ENCODE measurements around the gene ACAT2.
"Not testable (repeated sequence)": the region's sequence is repeated elsewhere in the genome, so short reads cannot be mapped to it uniquely, and the experiment has no call there.

ACAT2 gene

GRCh38 chr6:159777240-159777904 is 15.5 kb downstream of the ACAT2 start:
- DNase-seq = no peak

- no peak for DNase-seq
These were observed 16.3 kb downstream of the ACAT2 start for GRCh38 chr6:159778131-159778530.

GRCh38 chr6:159778542-159779103 is 16.8 kb downstream of the ACAT2 start:
- no peak for DNase-seq

- DNase-seq = no peak
These were observed 26.4 kb downstream of the ACAT2 start for GRCh38 chr6:159788276-159788675.

GRCh38 chr6:159788753-159789376 is 27.0 kb downstream of the ACAT2 start:
- DNase-seq = no peak

GRCh38 chr6:159789377-159790148 is 27.7 kb downstream of the ACAT2 start, which contains the start of gene TCP1:
Gene TCP1 (minus strand): TSS chr6:159789602. CDS start chr6:159789468, 134 bp downstream.
- peak; percentile 99 for DNase-seq

DNA sequence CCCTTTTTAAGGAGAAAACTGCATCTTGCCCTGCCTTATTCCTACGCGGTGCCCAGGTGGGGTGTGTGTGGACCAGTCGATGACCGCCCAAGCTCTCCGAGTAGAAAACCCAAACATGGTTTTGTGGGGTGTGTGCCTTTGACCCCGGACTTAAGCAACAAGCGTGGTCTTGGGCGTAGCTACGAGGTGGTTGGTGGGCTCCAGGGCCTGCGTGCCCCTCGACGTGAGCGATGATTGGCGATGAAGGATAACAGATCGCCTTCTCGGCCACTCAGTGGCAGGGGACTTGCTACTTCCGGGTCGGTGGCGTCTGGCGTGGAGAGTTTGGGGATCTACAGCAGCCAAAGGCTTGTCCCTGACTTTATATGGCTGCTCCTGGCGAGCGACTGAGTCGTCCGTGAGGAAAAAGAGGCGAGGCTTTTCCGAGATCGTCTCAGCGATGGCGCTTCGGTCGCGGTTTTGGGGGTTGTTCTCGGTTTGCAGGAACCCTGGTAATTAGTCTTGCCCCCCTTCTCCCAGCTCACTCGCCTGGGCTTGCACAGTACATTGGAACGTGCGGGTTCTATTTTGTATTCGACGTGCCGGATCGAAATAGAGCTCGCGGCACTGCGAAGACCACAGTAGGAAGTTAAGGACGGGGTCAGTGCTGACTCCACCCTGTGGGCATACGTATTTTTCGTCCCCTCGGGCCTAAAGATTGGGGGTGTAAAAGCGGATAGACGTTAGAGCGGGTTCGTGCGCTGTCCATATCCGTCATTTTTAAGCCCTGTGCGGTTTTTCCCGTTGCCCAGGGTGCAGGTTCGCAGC is 28.5 kb downstream of the ACAT2 start, which contains the start of gene MRPL18:
TSS of gene MRPL18 (plus strand) at position 319 of the 807 bp plus-strand sequence. CDS start at position 440, 121 bp downstream.
- DNase-seq = peak; percentile 90

DNA sequence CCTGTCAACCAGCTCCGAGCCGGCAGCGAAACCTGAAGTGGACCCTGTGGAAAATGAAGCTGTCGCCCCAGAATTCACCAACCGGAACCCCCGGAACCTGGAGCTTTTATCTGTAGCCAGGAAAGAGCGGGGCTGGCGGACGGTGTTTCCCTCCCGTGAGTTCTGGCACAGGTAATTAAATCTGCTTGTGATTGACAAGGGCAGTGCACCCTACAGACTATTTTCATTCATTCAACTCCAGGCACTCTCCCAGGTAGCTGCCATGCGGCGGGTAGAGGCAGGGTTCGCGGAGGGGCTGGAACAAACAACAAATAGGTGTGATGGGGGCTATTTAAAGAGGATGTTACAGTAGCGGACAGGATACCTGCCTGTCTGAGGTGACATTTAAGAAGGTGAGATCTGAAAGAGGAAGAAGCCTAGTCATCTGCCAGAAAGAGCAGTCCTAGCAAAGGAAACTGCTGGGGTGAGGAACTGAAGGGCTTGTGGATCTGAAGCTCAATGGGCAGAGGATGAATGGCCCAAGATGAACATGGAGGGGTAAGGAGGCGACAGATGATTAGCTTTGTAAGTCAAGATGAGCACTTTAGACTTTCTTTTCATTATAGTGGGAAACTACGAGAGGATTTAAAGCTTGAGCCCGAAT is 29.2 kb downstream of the ACAT2 start:
- DNase-seq = no peak

GRCh38 chr6:159794976-159795375 is 33.1 kb downstream of the ACAT2 start:
- DNase-seq = not testable (repeated sequence)

GRCh38 chr6:159797554-159797953 is 35.7 kb downstream of the ACAT2 start:
- no peak for DNase-seq

DNA sequence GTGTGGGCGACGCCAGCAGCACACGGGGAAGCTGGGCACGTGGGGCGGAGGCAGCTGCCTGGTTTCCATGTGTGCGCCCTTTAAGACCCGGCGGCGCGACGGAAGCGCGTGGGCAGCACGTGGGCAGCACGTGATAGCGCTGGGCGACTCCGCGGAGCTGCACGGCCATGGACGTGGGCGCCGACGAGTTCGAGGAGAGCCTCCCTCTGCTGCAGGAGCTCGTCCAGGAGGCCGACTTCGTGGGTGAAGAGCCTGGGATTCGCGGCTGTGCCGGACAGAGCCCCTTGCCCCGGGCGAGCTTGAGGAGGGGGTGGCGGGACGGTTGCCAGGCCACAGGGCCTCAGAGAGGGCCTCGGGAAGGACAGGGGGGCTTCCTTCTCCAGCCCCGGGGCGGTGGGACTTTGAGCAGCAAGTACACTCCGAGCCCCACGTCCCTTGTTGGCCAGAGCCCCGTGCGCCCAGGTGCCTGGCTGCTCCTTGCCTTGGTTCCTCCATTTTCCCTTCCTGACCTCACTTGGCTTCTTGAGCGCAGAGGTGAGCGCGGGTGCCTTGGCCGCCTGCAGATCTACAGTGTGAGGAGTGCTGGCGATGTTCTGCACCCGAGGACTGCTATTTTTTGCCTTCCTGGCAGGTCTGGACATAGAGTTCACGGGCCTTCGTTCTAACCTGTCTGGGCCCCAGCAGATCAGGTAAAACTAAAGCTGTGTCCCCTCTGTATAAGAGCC is 38.5 kb downstream of the ACAT2 start, which contains the start of gene PNLDC1:
TSS of gene PNLDC1 (plus strand) at position 136 of the 725 bp plus-strand sequence. CDS start at position 168, 32 bp downstream.
- DNase-seq = no peak

DNA sequence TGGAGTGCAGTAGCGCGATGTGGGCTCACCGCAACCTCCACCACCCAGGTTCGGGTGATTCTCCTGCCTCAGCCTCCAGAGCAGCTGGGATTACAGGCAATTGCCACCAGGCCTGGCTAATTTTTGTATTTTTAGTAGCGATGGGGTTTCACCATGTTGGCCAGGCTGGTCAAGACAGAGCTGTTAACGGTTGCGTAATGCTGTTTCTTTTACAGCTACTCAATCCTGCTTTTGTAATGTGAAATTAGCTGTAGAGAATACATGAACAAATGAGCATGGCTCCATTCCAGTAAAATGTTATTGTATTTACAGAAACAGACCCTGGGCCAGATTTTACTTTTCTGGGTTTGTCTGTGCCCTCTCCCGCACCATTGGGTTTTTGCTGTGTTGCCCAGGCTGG is 40.1 kb downstream of the ACAT2 start:
- DNase-seq = no peak

DNA sequence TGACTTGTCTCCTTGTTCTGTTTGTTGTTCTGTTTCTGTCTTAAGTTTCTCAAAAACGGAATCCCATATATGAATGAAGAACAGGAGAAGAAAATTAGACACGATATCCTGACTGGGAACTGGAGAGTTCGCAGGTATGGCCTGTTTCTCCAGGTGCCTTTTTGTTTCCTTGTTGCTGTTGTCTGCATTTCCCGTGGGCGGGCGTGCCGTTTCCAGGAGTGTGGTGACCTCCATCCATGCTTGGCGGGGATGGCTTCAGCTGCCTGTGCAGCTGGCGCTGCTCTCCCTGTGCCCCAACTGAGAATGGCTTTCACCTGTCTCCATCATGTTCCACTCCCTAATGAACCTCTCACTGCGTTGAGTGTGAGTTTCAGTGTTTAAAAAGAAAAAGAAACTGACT is 42.7 kb downstream of the ACAT2 start:
- no peak for DNase-seq

DNA sequence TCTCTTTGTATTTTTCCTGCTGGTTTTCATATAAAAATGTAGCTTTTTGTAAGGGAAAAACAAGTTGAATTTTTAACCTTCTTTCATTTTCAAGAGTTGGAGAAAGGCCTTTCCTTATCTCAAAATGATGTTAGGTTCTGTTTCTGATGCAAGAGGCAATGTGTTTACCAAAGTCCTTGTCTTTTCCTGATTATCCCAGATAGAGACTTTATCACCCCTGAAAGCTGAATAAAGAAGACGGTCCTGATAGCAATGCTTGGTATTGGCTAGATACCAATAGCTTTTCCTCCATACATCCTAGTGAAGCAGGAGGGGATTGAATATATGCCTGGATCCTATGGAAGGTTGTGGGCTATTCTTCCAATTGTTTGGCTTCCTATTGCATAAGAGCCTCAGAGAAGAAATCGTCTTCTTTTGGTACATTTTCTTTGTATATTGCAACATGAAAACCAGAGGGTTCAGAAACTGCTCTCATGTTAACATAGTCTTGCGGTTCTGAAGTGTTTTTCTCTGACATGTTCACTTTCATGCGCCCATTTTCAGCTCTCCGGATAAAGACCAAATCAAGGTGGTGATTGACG is 43.7 kb downstream of the ACAT2 start:
- no peak for DNase-seq

DNA sequence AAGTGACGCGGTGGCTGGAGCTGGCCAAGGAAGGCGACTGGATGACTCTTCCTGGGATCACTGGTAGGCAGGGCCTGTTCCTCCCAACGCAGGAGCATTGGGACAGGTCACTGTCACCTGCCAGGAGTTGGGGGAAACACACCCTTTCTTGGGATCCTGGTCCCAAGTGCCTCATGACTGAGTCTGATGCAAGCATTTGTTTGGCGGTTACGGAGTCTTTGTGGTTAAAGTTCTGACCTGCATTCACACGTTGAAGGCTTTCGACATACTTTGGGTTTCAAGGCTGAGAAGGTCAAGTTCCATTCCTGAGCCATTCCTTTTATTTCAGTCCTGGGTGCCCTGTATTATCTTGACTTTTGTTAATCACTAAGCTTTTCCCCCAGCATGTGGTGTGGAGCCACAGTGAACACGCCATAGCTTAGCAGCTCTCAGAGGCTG is 44.2 kb downstream of the ACAT2 start:
- no peak for DNase-seq

DNA sequence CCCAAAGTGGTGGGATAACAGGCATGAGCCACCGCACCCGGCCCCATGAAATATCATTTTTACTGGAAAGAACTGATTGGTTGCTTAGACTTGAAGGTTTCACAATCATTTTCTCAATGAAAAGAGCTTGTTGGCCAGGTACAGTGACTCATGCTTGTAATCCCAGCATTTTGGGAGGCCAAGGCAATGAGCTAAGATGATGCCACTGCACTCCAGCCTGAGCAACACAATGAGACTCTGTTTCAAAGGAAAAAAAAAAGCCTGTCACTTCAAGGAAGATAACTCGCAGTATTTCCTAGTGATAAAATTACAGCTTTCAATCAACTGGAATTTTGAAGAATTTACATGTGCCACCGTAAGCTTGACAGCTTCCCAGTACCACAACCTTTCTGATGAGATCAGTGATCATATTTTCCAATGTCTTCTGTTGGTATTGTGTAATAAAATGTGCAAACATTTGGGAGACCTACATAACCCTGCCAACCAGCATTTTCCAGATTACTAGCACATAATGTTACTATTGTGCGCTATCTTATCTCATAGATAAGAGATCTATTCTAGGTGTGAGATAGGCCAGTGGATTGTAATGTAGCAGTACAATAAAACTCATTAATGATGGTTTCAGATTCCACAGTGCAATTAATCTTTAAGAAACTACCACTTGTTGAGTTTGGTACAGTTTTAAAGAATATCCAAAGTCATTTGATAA is 45.5 kb downstream of the ACAT2 start:
- DNase-seq = no peak

DNA sequence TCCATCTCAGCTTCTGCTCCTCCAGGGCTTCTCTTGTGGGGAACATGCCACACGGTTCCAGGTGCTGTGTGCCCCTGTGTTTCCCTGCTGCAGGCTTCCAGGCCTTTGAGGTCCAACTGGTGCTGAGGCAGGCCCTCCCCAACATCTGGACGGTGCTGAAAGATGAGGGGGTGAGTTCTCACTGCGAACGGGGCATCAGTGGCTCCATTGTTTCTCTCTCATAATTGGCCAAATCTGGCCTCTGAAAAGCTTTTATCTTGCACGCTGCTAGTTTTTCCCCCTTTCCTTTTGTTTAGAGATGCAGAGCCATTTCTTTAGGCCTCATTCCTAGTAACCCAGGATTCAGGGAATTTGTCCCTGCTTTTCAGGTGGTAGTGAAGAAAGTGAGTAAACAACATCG is 46.8 kb downstream of the ACAT2 start:
- DNase-seq = no peak

GRCh38 chr6:159809149-159809548 is 47.3 kb downstream of the ACAT2 start:
- DNase-seq = no peak

GRCh38 chr6:159813781-159814180 is 51.9 kb downstream of the ACAT2 start:
- no peak for DNase-seq

DNA sequence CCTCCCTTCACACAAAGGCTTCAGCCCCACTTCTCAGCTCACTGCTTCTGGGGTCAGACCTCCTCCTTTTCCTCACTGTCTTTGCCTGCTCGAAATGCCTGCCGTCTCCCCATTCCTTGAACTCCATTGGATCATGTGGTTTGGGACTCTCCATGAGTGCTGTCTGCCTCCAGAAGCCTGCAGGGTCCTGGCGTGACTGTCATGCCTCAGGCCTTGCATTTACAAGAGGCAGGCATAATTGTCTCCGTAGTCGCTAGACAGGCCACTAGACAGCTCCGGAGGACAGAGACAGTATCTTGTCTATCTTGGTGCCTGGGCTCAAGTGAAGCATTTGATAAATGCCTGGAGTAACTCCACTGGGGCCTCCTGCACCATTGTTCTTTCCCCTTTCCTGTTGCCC is 53.6 kb downstream of the ACAT2 start:
- DNase-seq = no peak
